Lower leg skin (tissue), 4 donors: ENCODE results near the gene ISCU. TPM values are rescaled to one million over a fixed set of nuclear protein-coding genes. Genes with fewer than 3 reads are reported as not detected.
A peak's percentile ranks its signal among the peaks of the same experiment; 100 is the strongest.
"Not testable (repeated sequence)": the region's sequence is repeated elsewhere in the genome, so short reads cannot be mapped to it uniquely, and the experiment has no call there.

Source experiments
- DNase-seq, 2 donors: peaks; one replicate each; pipeline ENCODE4 v3.0.0-alpha.2; 2019; ENCODE audit warnings: low spot score in 2 of 2
- H3K4me3 ChIP-seq: fragments of 200-600 bp; sonication (generic); 2 replicates; pipeline ENCODE4 v1.5.1; 2017; ENCODE audit warnings: mild to moderate bottlenecking, low read depth; ENCODE audit not compliant: poor library complexity, severe bottlenecking
- POLR2A ChIP-seq, 2 donors: fragments of 450-650 bp; IDR thresholded peaks; one replicate each; pipeline ENCODE4 v1.6.1; 2016 to 2017; ENCODE audit warnings: antibody characterized with exemption in 2 of 2, mild to moderate bottlenecking in 1 of 2, moderate library complexity in 1 of 2
- WGBS, 2 donors: methylation state at CpG; one replicate each; pipeline ENCODE4 v1.1.5; 2018; 5-methylcytosine and 5-hydroxymethylcytosine counted together
- intact Hi-C: fragments of 100-400 bp; cut with DNase I; formaldehyde crosslinking; loops from one replicate; pipeline ENCODE4 v1.15.0; 2023; ENCODE audit warnings: low total_unique reads
- total RNA-seq, 4 donors: library from RNA; depleted of rRNA; stranded (reverse); fragments of >200 nt; gene quantifications; one replicate each; pipeline ENCODE4 v1.1.0, GENCODE V29; 2016
- TF ChIP-seq, protein P1 (sequence below), 3 donors: fragments of 450-650 bp; IDR thresholded peaks; one replicate each; pipeline ENCODE4 v1.5.1; 2016; ENCODE audit warnings: antibody characterized with exemption in 3 of 3, mild to moderate bottlenecking in 3 of 3, moderate library complexity in 2 of 3

ISCU gene
- total RNA-seq, 4 donors from 2014 or later: 94.7 to 175 (median 137) TPM

DNA sequence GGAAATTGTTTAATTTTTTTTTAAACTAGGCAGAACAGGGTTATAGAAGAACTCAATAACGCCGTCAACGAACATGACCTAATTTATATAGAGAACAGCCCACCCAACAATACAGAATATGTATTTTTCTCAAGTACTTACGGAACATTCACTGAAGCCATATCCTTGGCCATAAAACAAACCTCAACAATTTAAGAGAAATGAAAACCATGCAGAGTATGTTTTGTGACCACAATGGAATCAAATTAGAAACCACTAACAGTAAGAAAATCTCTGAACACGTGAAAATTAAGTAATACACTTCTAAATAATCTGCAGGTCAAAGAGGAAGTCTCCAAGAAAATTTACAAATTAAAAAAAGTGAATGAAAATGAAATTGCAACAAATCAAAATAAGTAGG is 10.9 kb upstream of the ISCU start:
- TF ChIP-seq POLR2A (IDR thresholded peaks at IDR 0.05): no peak
- TF ChIP-seq, protein P1, sequence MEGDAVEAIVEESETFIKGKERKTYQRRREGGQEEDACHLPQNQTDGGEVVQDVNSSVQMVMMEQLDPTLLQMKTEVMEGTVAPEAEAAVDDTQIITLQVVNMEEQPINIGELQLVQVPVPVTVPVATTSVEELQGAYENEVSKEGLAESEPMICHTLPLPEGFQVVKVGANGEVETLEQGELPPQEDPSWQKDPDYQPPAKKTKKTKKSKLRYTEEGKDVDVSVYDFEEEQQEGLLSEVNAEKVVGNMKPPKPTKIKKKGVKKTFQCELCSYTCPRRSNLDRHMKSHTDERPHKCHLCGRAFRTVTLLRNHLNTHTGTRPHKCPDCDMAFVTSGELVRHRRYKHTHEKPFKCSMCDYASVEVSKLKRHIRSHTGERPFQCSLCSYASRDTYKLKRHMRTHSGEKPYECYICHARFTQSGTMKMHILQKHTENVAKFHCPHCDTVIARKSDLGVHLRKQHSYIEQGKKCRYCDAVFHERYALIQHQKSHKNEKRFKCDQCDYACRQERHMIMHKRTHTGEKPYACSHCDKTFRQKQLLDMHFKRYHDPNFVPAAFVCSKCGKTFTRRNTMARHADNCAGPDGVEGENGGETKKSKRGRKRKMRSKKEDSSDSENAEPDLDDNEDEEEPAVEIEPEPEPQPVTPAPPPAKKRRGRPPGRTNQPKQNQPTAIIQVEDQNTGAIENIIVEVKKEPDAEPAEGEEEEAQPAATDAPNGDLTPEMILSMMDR (IDR thresholded peaks at IDR 0.05): no peak

DNA sequence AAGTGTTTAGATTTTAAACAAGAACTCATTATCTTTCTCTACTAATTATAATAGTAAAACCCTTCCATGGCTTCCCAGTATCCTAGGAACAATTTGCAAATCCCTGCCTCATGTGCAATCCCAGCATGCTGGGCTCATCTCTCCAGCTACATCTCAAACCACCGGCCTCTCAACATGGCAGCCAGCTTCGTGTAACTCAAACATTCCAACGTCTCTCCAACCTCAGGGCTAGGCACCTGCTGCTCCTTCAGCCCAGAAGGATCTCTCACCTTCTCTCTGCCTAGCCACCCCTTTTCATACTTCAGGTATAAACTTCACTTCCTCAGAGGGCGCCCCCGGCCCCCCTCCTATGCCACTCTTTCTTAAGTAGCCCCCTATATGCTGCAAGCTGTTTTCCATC is 8.6 kb upstream of the ISCU start:
- no peak overlapping the region for H3K4me3 ChIP-seq
- TF ChIP-seq POLR2A (IDR thresholded peaks at IDR 0.05): no peak
- TF ChIP-seq, protein P1 (IDR thresholded peaks at IDR 0.05): no peak
- 87 to 93% methylated on average over 5 of the region's 5 CpGs for WGBS, 2 donors
- intact Hi-C loops: no loop called here
- no peak for DNase-seq

More for the DNA sequence above, 10.9 kb upstream of the ISCU start:
- no peak for DNase-seq
- H3K4me3 ChIP-seq: no peak overlapping the region
- intact Hi-C loops: no loop called here
- 71 to 73% methylated on average over 5 of the region's 5 CpGs for WGBS, 2 donors

DNA sequence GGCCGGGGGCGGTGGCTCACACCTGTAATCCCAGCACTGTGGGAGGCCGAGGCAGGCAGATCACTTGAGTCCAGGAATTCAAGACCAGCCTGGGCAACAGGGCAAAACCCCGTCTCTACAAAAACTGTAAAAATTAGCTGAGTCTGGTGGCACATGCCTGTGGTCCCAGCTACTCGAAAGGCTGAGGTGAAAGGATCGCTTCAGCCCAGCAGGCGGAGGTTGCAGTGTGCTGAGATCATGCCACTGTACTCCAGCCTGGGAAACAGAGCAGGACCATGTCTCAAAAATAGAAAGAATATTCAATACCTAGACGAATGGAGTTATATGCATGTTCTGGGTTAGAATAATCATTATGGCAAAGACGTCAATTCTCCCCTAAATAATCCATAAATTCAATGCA is 7.0 kb upstream of the ISCU start:
- DNase-seq, intact Hi-C loops, H3K4me3 ChIP-seq: not testable (repeated sequence)
- WGBS, 2 donors: 87 to 90% methylated on average over 9 of the region's 9 CpGs

DNA sequence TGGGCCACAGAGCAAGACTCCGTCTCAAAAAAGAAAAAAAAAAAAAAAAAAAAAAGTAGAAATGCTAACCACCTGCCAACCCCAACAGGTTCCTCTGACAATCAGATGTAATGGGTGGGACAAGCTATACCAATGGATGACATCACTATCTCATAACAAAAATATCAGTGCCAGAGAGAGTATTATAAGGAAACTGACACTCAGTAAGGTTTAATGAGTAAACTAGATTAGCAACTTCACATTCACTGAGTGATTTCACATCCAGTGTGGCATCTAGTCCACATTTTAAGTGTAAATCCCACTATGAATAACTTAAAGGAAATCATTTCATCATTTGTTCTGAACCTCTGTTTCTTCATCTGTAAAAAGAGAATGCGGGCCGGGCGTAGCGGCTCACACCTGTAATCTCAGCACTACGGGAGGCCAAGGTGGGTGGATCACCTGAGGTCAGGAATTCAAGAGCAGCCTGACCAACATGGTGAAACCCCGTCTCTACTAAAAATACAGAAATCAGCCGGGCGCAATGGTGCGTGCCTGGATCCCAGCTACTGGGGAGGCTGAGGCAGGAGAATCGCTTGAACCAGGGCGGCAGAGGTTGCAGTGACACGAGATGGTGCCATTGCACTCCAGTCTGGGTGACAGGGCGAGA is 3.3 kb upstream of the ISCU start:
- 81 to 83% methylated on average over 14 of the region's 14 CpGs for WGBS, 2 donors
- intact Hi-C loops: no loop called here
- no peak for DNase-seq
- no peak overlapping the region for H3K4me3 ChIP-seq
- TF ChIP-seq, protein P1 (IDR thresholded peaks at IDR 0.05): no peak
- no peak for TF ChIP-seq POLR2A (IDR thresholded peaks at IDR 0.05)

DNA sequence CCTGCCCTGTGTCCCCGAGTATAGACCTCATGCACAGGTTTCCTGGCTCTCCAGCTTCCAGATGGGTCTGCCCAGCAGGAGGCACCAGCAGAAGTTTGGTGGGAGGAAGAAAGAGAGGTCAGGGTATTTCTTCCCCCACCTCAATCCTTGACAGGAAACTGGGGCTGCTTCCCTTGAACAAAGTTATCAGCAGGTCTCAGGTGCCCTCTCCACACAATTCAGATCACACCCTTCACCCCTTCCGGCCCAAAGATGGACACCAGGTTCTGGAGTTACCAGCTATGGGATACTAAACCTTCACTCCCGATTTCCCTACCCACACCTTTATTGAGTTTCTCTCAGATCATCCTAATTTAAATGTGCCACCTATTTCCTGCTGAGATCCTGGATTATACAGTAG is 2.6 kb upstream of the ISCU start:
- no peak for DNase-seq
- TF ChIP-seq, protein P1 (IDR thresholded peaks at IDR 0.05): no peak
- TF ChIP-seq POLR2A (IDR thresholded peaks at IDR 0.05): no peak
- intact Hi-C loops: loop anchor here (10.0 kb wide), 1 partner anchor 535 kb away; the partner anchor contains the start of genes ALKBH2 and UNG
- no peak overlapping the region for H3K4me3 ChIP-seq
- WGBS, 2 donors: 50 to 67% methylated on average over 3 of the region's 3 CpGs

DNA sequence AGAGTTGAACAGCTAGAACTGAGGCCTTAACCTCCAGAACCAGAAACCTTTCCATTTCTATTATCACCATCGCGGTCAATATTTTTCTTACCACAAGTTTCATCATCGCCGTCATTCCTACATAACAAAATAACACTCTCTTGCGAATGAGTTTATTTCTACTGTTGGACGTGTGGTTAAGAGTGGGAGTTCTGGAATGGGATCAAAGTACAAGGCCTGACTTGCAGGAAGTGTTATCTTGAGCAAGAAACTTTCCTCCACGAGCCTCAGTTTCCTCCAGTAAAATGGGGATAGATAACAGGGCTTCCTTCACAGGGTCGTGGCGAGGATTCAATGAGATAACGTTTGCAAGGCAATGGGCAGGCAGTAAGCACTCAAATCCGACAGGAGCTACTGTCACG is 2.1 kb upstream of the ISCU start:
- intact Hi-C loops: loop anchor here (10.0 kb wide), 1 partner anchor 534 kb away; the partner anchor contains the start of genes ALKBH2 and UNG
- 0 to 1% methylated on average over 12 of the region's 12 CpGs for WGBS, 2 donors
- no peak for DNase-seq
- H3K4me3 ChIP-seq: peak overlapping the region; percentile 88
- TF ChIP-seq, protein P1 (IDR thresholded peaks at IDR 0.05): no peak
- TF ChIP-seq POLR2A (IDR thresholded peaks at IDR 0.05): no peak
